IMR-90 (cell line): Measurements from ENCODE around the gene TNFRSF11A.

Experiments
- BHLHE40 ChIP-seq: fragments of 150-350 bp; IDR thresholded peaks from 2 replicates; pipeline ENCODE4 v1.6.1; 2016; ENCODE audit warnings: mild to moderate bottlenecking, low read depth, low read length
- CEBPB ChIP-seq: IDR thresholded peaks from 2 replicates; pipeline ENCODE4 v1.6.1; 2012; ENCODE audit warnings: low read depth, low read length, improper control_type of control experiment
- CTCF ChIP-seq: conservative IDR thresholded peaks from 2 replicates; pipeline ENCODE4 v1.5.1; 2012; ENCODE audit warnings: mild to moderate bottlenecking, low read depth, low read length, improper control_type of control experiment
- MXI1 ChIP-seq: IDR thresholded peaks from 2 replicates; pipeline ENCODE4 v1.6.1; 2012; ENCODE audit warnings: low read depth, mild to moderate bottlenecking, low read length, moderate library complexity, borderline replicate concordance
- NFE2L2 ChIP-seq: fragments of 150-350 bp; IDR thresholded peaks from 2 replicates; pipeline ENCODE4 v1.6.1; 2016; ENCODE audit warnings: low read depth, mild to moderate bottlenecking, low read length
- POLR2A ChIP-seq: IDR thresholded peaks from 2 replicates; pipeline ENCODE4 v1.6.1; 2012; ENCODE audit warnings: mild to moderate bottlenecking, low read depth, low read length
- RFX5 ChIP-seq: IDR thresholded peaks from 2 replicates; pipeline ENCODE4 v1.8.0; 2012; ENCODE audit warnings: low read depth, mild to moderate bottlenecking, low read length, moderate library complexity
- SMC3 ChIP-seq: fragments of 150-350 bp; IDR thresholded peaks from 2 replicates; pipeline ENCODE4 v1.6.1; 2016; ENCODE audit warnings: low read depth, mild to moderate bottlenecking, antibody characterized with exemption, low read length, moderate library complexity

- TF ChIP-seq CTCF (no peak), POLR2A (no peak), CEBPB (no peak), SMC3 (no peak), MXI1 (no peak), BHLHE40 (no peak), RFX5 (no peak), NFE2L2 (no peak)
Measured at GRCh38 chr18:62370366-62370765, 45.3 kb downstream of the TNFRSF11A start.
